Esophagus squamous epithelium (tissue), 4 donors: ENCODE measurements around the gene ABHD8.

ENCODE experiments used
- CTCF ChIP-seq, 6 experiments: fragments of 450-650 bp in 4 of 6; fragments of 200-600 bp in 2 of 6; sonication (generic) in 2 of 6; IDR thresholded peaks; one replicate each; pipeline ENCODE4 v1.5.1; 2016 to 2019; ENCODE audit warnings: antibody characterized with exemption in 6 of 6, mild to moderate bottlenecking in 4 of 6, moderate library complexity in 4 of 6
- POLR2A ChIP-seq, 4 donors: fragments of 450-650 bp; IDR thresholded peaks; one replicate each; pipeline ENCODE4 v1.6.1; 2017; ENCODE audit warnings: antibody characterized with exemption in 4 of 4, mild to moderate bottlenecking in 4 of 4, moderate library complexity in 3 of 4

DNA sequence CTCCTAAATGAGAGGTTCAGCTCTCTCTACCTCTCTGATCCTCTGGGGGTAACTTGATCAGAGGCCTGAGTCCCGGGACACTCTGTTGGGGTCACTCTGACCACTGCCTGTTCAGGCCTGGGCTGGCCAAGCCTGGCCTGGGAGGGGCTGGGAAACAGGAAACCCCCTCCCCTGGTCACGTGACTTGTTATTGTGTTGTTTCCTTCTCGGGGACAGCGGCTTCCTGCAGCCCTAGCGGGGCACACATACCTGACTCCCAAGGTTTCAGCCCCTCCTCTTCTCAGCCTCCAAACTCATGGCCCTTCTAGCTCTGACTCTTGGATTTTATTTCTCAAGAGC, 38.6 kb downstream of the ABHD8 start, which contains the start of gene USHBP1:
- TF ChIP-seq CTCF (IDR thresholded peaks at IDR 0.05) (no peak), POLR2A (IDR thresholded peaks at IDR 0.05) (no peak)
